ENCODE data around the gene XPOT.

GRCh38 chr12:64497484-64497883 lies 93.3 kb downstream of the XPOT start:
- no peak for TF ChIP-seq TAF1 (IDR thresholded peaks at IDR 0.05; ENCODE audit: borderline replicate concordance, low read depth, low read length)
- no peak for TF ChIP-seq POLR2A (IDR thresholded peaks at IDR 0.05; ENCODE audit: low read depth, low read length)

Measured in GM12892 (cell line).